Measurements from ENCODE around the gene SRRM4. TPM values are rescaled to one million over a fixed set of nuclear protein-coding genes. Genes with fewer than 3 reads are reported as not detected.
"Not testable (repeated sequence)": the region's sequence is repeated elsewhere in the genome, so short reads cannot be mapped to it uniquely, and the experiment has no call there.

SRRM4 gene
- total and polyA plus RNA-seq, 5 donors from 2014 or later, result not detected

DNA sequence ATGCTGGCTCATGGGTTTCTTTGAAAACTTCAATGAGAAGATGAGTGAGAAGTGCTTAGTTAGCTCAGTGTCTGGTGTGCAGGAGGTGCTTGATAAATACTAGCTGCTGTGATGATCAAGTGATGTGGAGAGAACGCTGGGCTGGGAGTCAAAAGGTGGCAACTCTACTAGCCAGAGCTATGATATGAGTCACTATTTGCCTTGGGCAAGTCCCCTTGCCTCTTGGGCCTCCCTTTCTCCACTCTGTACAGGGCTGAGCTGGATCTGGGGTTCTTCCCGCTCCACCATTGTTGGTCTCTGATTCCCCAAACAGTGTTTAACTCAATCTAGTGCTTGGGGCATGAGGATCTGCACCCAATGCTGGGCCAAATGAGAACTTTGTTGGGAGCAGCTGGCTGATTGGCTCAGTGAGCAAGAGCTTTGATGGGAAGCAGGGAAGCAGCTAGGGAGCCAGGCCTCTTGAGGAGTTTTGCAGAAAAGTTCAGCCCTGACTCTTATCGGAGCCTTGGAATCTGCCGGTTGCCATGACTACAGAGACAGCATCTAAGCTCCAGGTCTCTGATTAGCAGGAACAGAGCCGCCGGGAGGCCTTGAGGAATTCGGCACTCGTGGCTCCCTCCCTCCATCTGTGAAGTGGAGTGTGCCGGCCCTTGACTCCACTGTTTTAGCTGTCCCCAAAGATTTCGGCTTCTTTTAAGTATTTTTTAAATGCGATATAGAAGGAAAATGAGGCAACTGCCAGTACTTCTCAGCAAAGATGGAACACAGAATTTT lies 115.3 kb downstream of the SRRM4 start:
- no peak overlapping the region for H3K4me3 ChIP-seq (ENCODE audit: low read depth, low read length)
- no peak for ATAC-seq (ENCODE audit: low read depth in 2 of 2)
- H3K9me3 ChIP-seq (ENCODE audit: control insufficient read depth in 2 of 2, low read length in 2 of 2), result no peaks in the 10 kb centered on the region
- no peak for DNase-seq
- no peaks in the 10 kb centered on the region for H3K4me1 Mint-ChIP-seq
- H3K27ac ChIP-seq (ENCODE audit: insufficient read depth, low read length, poor library complexity, severe bottlenecking), result no peak overlapping the region
- no peaks in the 10 kb centered on the region for H3K36me3 Mint-ChIP-seq
- H3K4me1 ChIP-seq (ENCODE audit: control insufficient read depth, insufficient read depth, low read length, poor library complexity, severe bottlenecking), result no peaks in the 10 kb centered on the region
- H3K36me3 ChIP-seq (ENCODE audit: control insufficient read depth, insufficient read depth, low read length), result no peaks in the 10 kb centered on the region
- peaks cover 2 to 20% (median 11%) of the 10 kb centered on the region in 7 donors for H3K9me3 Mint-ChIP-seq
- H3K27me3 Mint-ChIP-seq, result no peaks in the 10 kb centered on the region
- no peaks in the 10 kb centered on the region for H3K27me3 ChIP-seq (ENCODE audit: control insufficient read depth, insufficient read depth, low read length)
- H3K4me3 Mint-ChIP-seq, result no peak overlapping the region
- no peak overlapping the region for H3K27ac Mint-ChIP-seq

DNA sequence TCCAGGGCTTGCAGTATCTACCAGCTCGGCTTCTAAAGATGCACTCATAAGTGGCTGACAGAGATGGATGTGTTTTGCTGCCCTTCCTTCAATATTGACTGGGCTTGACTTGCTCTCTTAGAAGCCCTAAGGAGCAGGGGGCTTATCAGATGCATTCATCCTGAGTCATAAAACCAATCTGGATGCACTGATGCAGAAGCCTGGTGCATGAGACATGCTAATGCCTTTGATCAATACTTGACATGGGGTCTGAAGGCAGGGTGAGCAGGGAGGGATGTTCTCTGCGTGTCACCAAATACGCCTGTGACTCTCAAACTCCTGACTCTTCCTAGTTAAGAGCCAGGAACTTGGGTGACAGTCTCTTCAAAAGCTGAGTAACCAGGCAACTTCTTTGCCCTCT lies 119.6 kb downstream of the SRRM4 start:
- Mint-ChIP-seq H3K27me3 (no peaks in the 10 kb centered on the region), H3K4me3 (no peak overlapping the region), H3K36me3 (no peaks in the 10 kb centered on the region), H3K9me3 (peaks cover 2 to 26% (median 9%) of the 10 kb centered on the region in 7 donors), H3K27ac (no peak overlapping the region), H3K4me1 (no peaks in the 10 kb centered on the region)
- no peak for DNase-seq
- no peak for ATAC-seq (ENCODE audit: low read depth in 2 of 2)
- H3K4me3 ChIP-seq (ENCODE audit: low read depth, low read length), result no peak overlapping the region
- no peaks in the 10 kb centered on the region for H3K27me3 ChIP-seq (ENCODE audit: control insufficient read depth, insufficient read depth, low read length)
- H3K27ac ChIP-seq (ENCODE audit: insufficient read depth, low read length, poor library complexity, severe bottlenecking), result no peak overlapping the region
- no peaks in the 10 kb centered on the region for H3K36me3 ChIP-seq (ENCODE audit: control insufficient read depth, insufficient read depth, low read length)
- H3K4me1 ChIP-seq (ENCODE audit: control insufficient read depth, insufficient read depth, low read length, poor library complexity, severe bottlenecking), result no peaks in the 10 kb centered on the region
- no peaks in the 10 kb centered on the region for H3K9me3 ChIP-seq (ENCODE audit: control insufficient read depth in 2 of 2, low read length in 2 of 2)

DNA sequence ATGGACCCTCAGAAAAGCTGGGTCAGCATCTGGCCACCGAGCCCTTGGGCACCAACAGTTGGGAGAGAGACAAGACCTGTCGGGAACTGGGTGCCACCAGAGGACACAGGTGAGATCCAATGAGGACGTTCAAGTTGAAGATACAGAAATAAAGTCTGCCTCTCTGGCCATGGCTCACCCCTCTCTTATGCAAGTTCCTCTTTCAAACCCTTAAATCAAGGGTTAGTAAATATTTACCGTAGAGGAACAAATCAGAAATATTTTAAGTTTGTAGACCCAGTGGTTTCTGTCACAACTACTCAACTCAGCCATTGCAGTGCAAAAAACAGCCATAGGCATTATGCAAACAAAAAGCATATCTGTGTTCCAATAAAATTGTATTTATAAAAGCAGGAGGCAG lies 120.9 kb downstream of the SRRM4 start:
- Mint-ChIP-seq H3K27me3 (no peaks in the 10 kb centered on the region), H3K9me3 (peaks cover 2 to 26% (median 9%) of the 10 kb centered on the region in 7 donors), H3K36me3 (no peaks in the 10 kb centered on the region), H3K27ac (no peak overlapping the region), H3K4me3 (no peak overlapping the region), H3K4me1 (no peaks in the 10 kb centered on the region)
- DNase-seq, result no peak
- Histone ChIP-seq H3K9me3 (ENCODE audit: control insufficient read depth in 2 of 2, low read length in 2 of 2) (no peaks in the 10 kb centered on the region), H3K36me3 (ENCODE audit: control insufficient read depth, insufficient read depth, low read length) (no peaks in the 10 kb centered on the region), H3K4me1 (ENCODE audit: control insufficient read depth, insufficient read depth, low read length, poor library complexity, severe bottlenecking) (no peaks in the 10 kb centered on the region), H3K27ac (ENCODE audit: insufficient read depth, low read length, poor library complexity, severe bottlenecking) (no peak overlapping the region), H3K4me3 (ENCODE audit: low read depth, low read length) (no peak overlapping the region), H3K27me3 (ENCODE audit: control insufficient read depth, insufficient read depth, low read length) (no peaks in the 10 kb centered on the region)
- no peak for ATAC-seq (ENCODE audit: low read depth in 2 of 2)

DNA sequence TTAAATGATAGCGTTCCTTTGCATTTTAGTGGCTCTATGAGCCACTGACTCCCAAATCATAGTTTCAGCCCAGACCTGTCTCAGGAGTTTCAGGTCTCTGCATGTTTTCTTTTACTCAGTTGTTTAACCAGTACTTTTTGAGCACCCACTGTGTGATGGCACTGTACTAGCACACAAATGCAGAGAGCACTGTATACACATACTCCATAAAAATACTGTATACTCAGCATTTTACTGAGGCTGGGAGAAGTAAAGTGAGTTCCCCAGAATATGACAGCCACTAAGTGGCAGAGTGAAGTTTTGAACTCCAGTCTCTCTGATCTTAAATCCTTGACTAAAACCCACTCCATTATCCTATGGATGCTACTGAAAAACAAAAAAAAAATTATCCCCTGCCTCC lies 121.4 kb downstream of the SRRM4 start:
- Mint-ChIP-seq H3K4me3 (no peak overlapping the region), H3K27ac (no peak overlapping the region), H3K9me3 (peaks cover 2 to 24% (median 9%) of the 10 kb centered on the region in 7 donors), H3K4me1 (no peaks in the 10 kb centered on the region), H3K36me3 (no peaks in the 10 kb centered on the region), H3K27me3 (no peaks in the 10 kb centered on the region)
- Histone ChIP-seq H3K27me3 (ENCODE audit: control insufficient read depth, insufficient read depth, low read length) (no peaks in the 10 kb centered on the region), H3K9me3 (ENCODE audit: control insufficient read depth in 2 of 2, low read length in 2 of 2) (no peaks in the 10 kb centered on the region), H3K4me3 (ENCODE audit: low read depth, low read length) (no peak overlapping the region), H3K27ac (ENCODE audit: insufficient read depth, low read length, poor library complexity, severe bottlenecking) (no peak overlapping the region), H3K4me1 (ENCODE audit: control insufficient read depth, insufficient read depth, low read length, poor library complexity, severe bottlenecking) (no peaks in the 10 kb centered on the region), H3K36me3 (ENCODE audit: control insufficient read depth, insufficient read depth, low read length) (no peaks in the 10 kb centered on the region)
- DNase-seq, result no peak
- no peak for ATAC-seq (ENCODE audit: low read depth in 2 of 2)

DNA sequence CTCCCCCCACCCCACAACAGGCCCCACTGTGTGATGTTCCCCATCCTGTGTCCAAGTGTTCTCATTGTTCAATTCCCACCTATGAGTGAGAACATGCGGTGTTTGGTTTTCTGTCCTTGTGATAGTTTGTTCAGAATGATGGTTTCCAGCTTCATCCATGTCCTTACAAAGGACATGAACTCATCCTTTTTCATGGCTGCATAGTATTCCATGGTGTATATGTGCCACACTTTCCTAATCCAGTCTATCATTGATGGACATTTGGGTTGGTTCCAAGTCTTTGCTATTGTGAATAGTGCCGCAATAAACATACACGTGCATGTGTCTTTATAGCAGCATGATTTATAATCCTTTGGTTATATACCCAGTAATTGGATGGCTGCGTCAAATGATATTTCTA lies 123.6 kb downstream of the SRRM4 start:
- not testable (repeated sequence) for H3K27me3 Mint-ChIP-seq; H3K36me3 Mint-ChIP-seq; DNase-seq; ATAC-seq (ENCODE audit: low read depth in 2 of 2); H3K4me3 ChIP-seq (ENCODE audit: low read depth, low read length); H3K4me3 Mint-ChIP-seq; H3K36me3 ChIP-seq (ENCODE audit: control insufficient read depth, insufficient read depth, low read length); H3K9me3 ChIP-seq (ENCODE audit: control insufficient read depth in 2 of 2, low read length in 2 of 2); H3K27me3 ChIP-seq (ENCODE audit: control insufficient read depth, insufficient read depth, low read length); H3K27ac Mint-ChIP-seq; H3K4me1 ChIP-seq (ENCODE audit: control insufficient read depth, insufficient read depth, low read length, poor library complexity, severe bottlenecking); H3K27ac ChIP-seq (ENCODE audit: insufficient read depth, low read length, poor library complexity, severe bottlenecking); H3K4me1 Mint-ChIP-seq
- peaks cover 0 to 13% (median 6%) of the 10 kb centered on the region in 7 donors for H3K9me3 Mint-ChIP-seq

DNA sequence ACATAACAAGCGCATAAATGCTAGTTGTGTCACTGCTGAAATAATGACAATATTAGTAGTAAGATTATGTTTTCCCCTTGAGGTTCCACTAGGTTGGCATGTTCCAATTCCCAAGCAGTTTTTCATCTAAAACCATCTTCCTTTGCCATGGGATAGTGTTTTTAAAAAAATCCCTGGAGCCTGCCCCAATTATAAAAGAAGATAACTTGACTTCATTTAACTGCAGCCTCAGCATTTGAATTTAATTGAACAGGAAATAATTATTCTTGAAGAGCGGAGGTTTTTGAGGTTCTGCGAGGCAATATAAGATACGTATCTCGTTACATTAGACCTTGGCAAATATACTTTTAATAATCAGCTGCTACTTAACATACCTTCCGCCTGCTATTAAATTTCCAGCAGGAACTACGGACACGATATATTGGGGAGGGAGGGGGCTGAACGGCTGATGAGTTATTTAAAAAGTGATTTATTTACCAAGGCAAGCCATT lies 132.2 kb downstream of the SRRM4 start:
- Histone ChIP-seq H3K27me3 (ENCODE audit: control insufficient read depth, insufficient read depth, low read length) (no peaks in the 10 kb centered on the region), H3K36me3 (ENCODE audit: control insufficient read depth, insufficient read depth, low read length) (no peaks in the 10 kb centered on the region), H3K9me3 (ENCODE audit: control insufficient read depth in 2 of 2, low read length in 2 of 2) (no peaks in the 10 kb centered on the region), H3K4me1 (ENCODE audit: control insufficient read depth, insufficient read depth, low read length, poor library complexity, severe bottlenecking) (no peaks in the 10 kb centered on the region), H3K4me3 (ENCODE audit: low read depth, low read length) (no peak overlapping the region), H3K27ac (ENCODE audit: insufficient read depth, low read length, poor library complexity, severe bottlenecking) (no peak overlapping the region)
- H3K27me3 Mint-ChIP-seq, result peaks cover 4% of the 10 kb centered on the region
- no peaks in the 10 kb centered on the region for H3K4me1 Mint-ChIP-seq
- H3K4me3 Mint-ChIP-seq, result no peak overlapping the region
- ATAC-seq (ENCODE audit: low read depth in 2 of 2) (no peak), DNase-seq (no peak)
- H3K27ac Mint-ChIP-seq, result no peak overlapping the region
- H3K9me3 Mint-ChIP-seq, result peaks cover 0 to 7% (median 0%) of the 10 kb centered on the region in 7 donors
- no peaks in the 10 kb centered on the region for H3K36me3 Mint-ChIP-seq

DNA sequence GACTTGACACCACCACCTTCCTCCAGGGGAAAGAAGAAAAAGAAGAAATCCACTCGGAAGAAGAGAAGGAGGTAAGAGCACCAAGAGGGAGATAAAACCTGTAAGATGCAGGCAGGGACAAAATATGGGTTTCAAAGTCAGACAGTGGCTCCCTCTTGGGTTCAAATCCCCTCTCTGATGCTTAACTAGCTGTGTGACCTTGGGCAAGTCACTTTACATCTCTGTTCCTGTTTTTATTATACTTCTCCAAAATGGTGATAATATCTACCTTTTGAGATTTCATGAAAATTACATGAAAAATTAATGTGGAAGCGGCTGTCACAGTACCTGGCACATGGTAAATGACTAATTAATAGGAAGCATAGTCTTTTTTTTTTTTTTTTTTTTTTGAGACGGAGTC lies 133.0 kb downstream of the SRRM4 start:
- no peak overlapping the region for H3K27ac ChIP-seq (ENCODE audit: insufficient read depth, low read length, poor library complexity, severe bottlenecking)
- peaks cover 0 to 5% (median 0%) of the 10 kb centered on the region in 7 donors for H3K9me3 Mint-ChIP-seq
- no peaks in the 10 kb centered on the region for H3K9me3 ChIP-seq (ENCODE audit: control insufficient read depth in 2 of 2, low read length in 2 of 2)
- ATAC-seq (ENCODE audit: low read depth in 2 of 2) (no peak), DNase-seq (no peak)
- H3K27me3 ChIP-seq (ENCODE audit: control insufficient read depth, insufficient read depth, low read length), result no peaks in the 10 kb centered on the region
- no peak overlapping the region for H3K27ac Mint-ChIP-seq
- no peak overlapping the region for H3K4me3 Mint-ChIP-seq
- H3K36me3 ChIP-seq (ENCODE audit: control insufficient read depth, insufficient read depth, low read length), result no peaks in the 10 kb centered on the region
- H3K4me3 ChIP-seq (ENCODE audit: low read depth, low read length), result no peak overlapping the region
- H3K36me3 Mint-ChIP-seq, result no peaks in the 10 kb centered on the region
- H3K27me3 Mint-ChIP-seq, result peaks cover 4% of the 10 kb centered on the region
- H3K4me1 Mint-ChIP-seq, result no peaks in the 10 kb centered on the region
- H3K4me1 ChIP-seq (ENCODE audit: control insufficient read depth, insufficient read depth, low read length, poor library complexity, severe bottlenecking), result no peaks in the 10 kb centered on the region

DNA sequence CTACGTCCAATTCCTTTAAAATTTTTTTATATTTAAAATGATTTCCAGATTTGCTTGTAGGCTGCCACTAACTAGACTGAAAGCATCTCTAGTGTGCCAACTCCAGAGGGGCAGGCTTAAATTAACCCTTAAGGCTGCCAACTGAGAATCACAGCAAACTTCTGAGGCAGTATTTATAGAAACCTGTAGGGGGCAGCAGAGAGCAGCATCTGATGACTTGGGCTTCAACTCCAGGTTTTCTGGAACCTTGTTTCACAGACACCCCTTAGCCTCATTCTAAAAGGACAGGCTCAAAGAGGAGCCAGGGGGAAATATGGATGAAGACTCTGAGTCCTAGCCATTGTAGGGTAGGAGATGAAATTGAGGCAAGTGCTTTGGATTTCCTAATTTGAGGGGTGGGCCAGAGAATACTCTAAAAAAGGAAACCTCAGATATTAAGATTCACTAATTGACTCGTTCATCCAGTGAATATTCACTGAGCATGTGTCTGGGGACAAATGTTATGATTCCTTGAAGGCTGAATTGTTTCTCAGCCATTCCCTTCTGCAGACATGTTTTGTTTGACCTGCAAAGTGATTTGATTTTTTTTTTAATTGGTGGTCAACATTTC lies 134.1 kb downstream of the SRRM4 start:
- no peaks in the 10 kb centered on the region for H3K36me3 Mint-ChIP-seq
- no peak for ATAC-seq (ENCODE audit: low read depth in 2 of 2)
- Histone ChIP-seq H3K4me1 (ENCODE audit: control insufficient read depth, insufficient read depth, low read length, poor library complexity, severe bottlenecking) (no peaks in the 10 kb centered on the region), H3K36me3 (ENCODE audit: control insufficient read depth, insufficient read depth, low read length) (no peaks in the 10 kb centered on the region), H3K27ac (ENCODE audit: insufficient read depth, low read length, poor library complexity, severe bottlenecking) (no peak overlapping the region), H3K9me3 (ENCODE audit: control insufficient read depth in 2 of 2, low read length in 2 of 2) (no peaks in the 10 kb centered on the region), H3K4me3 (ENCODE audit: low read depth, low read length) (no peak overlapping the region), H3K27me3 (ENCODE audit: control insufficient read depth, insufficient read depth, low read length) (no peaks in the 10 kb centered on the region)
- H3K9me3 Mint-ChIP-seq, result peaks cover 0 to 3% (median 0%) of the 10 kb centered on the region in 7 donors
- DNase-seq, result peak in 2 of 3 donors; percentile 2 to 26
- peaks cover 4% of the 10 kb centered on the region for H3K27me3 Mint-ChIP-seq
- H3K27ac Mint-ChIP-seq, result no peak overlapping the region
- no peaks in the 10 kb centered on the region for H3K4me1 Mint-ChIP-seq
- H3K4me3 Mint-ChIP-seq, result no peak overlapping the region
